DOHH2 (cell line): ENCODE measurements around the gene NOC4L.
"Not testable (repeated sequence)": the region's sequence is repeated elsewhere in the genome, so short reads cannot be mapped to it uniquely, and the experiment has no call there.

Experiments used
- CTCF ChIP-seq: fragments of 200-600 bp; sonication (generic); IDR thresholded peaks from one replicate; pipeline ENCODE4 v1.5.1; 2014; ENCODE audit warnings: antibody characterized with exemption, mild to moderate bottlenecking, low read depth, low read length; ENCODE audit not compliant: poor library complexity, severe bottlenecking
- EZH2phosphoT487 ChIP-seq: fragments of 200-600 bp; sonication (generic); IDR thresholded peaks from 2 replicates; pipeline ENCODE4 v1.6.1; 2017; ENCODE audit warnings: borderline replicate concordance, mild to moderate bottlenecking, antibody characterized with exemption, low read length, moderate library complexity, mixed read lengths

GRCh38 chr12:132134653-132135183 lies 9.5 kb upstream of the NOC4L start:
- TF ChIP-seq CTCF, EZH2phosphoT487: not testable (repeated sequence)
